Urothelium cell line (cell line): ENCODE results near the gene RELN.

Source experiments
- DNase-seq: peaks from one replicate; pipeline ENCODE4 v3.0.0; 2011; ENCODE audit warnings: low spot score, mixed read lengths
- FAIRE-seq: peaks from 2 replicates; lab custom pipeline; 2011; peaks lifted over from hg19 to GRCh38; lab: Jason Lieb, UNC

Gene RELN

DNA sequence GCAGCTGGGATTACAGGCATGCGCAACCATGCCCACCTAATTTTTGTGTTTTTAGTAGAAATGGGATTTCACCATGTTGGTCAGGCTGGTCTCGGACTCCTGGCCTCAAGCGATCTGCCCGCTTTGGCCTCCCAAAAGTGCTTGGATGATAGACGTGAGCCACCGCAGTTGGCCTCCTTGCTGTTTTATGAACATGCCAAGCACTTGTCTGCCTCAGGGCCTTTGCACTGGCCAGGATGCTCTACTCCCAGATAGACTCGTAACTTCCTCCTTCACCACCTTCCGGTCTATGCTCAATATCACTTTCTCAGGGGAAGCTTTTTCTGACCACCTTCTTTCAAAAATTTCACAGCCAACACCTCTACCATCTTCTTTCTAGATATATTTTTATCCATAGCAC is 549.8 kb downstream of the RELN start:
- no peak for DNase-seq
- no peak for FAIRE-seq

DNA sequence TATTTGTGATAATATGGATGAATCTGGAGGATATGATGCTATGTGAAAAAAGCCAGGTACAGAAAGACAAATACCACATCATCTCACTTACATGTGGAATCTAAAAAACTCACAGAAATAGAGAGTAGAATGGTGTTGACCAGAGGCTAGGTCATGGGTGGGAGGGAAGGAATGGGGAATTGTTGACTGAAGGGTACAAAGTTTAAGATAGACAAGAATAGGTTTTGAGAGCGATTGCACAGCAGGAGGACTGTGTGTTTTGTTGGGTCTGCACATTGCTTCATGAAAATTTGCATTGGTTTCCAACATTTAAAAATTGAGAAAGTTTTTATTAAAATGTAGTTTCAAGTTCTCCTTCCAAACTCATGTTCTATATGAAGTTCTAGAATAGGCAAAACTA is 551.8 kb downstream of the RELN start:
- DNase-seq = no peak
- FAIRE-seq = no peak

DNA sequence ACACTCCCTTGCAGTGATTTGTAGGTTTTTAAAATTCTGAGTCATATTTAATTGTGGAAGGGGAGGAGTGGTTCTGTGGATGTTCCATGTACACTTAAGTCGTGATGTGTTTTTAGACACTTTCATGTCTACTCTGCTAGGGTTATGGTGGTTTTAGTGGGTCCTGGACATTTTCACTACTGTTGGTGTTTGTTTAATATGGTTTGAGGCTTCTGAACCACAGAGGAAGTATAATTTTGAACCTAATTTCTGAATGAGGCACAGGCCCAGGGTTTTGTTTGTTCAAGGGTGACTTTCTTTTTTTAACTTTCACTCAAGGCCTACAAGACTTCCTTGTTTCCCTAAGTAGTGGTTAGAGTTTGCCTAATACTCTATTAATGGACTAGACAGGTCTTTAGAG is 556.7 kb downstream of the RELN start:
- no peak for DNase-seq

DNA sequence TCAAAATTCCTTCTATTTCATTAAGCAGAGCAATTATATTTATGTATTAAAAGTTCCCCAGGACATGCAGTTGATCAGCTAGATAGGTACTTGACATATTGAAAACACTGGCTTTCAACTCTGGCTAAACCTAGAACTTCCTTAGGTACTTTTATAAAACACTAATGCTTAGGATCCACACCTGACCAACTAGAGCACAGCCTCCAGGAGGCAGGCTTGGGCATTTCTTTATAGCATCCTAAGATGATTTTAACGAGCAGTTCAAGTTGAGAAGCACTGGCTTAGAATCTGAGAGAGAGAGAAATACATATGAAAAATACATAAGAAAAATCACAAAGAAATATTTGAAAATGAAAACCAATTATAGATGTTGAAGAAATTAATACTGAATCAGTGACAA is 564.3 kb downstream of the RELN start:
- no peak for FAIRE-seq
- no peak for DNase-seq

More for the DNA sequence above, 556.7 kb downstream of the RELN start:
- FAIRE-seq = no peak

DNA sequence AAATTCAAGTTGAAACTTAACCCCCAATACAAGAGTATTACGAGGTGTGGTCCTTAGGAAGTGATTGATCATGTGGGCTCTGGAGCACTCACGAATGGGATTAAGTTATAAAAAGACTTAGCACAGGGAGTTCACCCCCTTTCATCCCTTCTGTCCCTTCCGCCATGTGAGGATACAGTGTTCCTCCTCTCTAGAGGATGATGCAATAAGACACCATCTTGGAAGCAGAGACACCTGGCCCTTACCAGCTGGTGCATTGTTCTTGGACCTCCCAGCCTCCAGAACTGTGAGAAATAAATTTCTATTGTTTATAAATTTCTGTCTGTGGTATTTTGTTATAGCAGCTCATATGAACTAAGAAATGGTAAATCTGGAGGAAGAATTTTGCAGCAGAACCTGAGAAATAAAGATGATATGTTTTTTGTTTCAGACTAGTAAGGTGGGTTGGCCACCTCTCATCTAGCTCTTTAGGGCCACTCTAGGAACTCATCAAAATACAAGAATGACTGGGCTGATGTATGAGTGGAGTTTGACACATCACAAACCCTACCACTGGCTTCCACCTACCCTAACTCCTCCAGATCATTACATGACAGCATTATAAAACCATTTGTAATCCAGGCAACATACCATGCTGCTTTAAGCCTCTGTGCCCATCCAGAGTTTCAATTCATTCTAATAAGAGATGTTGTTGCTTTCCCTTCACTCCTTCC is 565.8 kb downstream of the RELN start:
- DNase-seq = no peak
- FAIRE-seq = no peak
